ENCODE results near the gene TAF13.

DNA sequence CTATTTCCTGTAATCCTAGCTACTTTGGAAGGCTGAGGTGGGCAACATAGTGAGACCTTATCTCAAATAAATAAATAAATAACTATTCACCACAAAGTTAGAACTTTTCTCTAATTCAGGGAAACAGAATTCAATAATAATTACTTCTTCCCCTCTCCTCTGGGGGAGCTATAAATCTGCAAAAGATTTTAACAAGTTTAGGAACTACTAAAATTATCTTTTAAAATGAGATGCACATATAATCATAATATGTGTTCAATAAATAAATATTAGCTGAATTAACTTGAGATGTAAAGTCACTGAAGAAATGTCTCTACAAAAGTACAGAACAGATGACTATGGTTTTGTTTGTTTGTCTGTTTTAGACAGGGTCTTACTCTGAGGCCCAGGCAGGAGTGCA, 48.0 kb downstream of the TAF13 start:
- TF ChIP-seq, protein P1, sequence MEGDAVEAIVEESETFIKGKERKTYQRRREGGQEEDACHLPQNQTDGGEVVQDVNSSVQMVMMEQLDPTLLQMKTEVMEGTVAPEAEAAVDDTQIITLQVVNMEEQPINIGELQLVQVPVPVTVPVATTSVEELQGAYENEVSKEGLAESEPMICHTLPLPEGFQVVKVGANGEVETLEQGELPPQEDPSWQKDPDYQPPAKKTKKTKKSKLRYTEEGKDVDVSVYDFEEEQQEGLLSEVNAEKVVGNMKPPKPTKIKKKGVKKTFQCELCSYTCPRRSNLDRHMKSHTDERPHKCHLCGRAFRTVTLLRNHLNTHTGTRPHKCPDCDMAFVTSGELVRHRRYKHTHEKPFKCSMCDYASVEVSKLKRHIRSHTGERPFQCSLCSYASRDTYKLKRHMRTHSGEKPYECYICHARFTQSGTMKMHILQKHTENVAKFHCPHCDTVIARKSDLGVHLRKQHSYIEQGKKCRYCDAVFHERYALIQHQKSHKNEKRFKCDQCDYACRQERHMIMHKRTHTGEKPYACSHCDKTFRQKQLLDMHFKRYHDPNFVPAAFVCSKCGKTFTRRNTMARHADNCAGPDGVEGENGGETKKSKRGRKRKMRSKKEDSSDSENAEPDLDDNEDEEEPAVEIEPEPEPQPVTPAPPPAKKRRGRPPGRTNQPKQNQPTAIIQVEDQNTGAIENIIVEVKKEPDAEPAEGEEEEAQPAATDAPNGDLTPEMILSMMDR (IDR thresholded peaks at IDR 0.05; ENCODE audit: poor library complexity): peak; percentile 16
- TF ChIP-seq EZH2 (IDR thresholded peaks at IDR 0.05; ENCODE audit: borderline replicate concordance) (no peak), EZH2phosphoT487 (IDR thresholded peaks at IDR 0.05; ENCODE audit: low read depth, severe bottlenecking, unreplicated experiment) (no peak)

Measured in hepatocyte (in vitro differentiated cells).